Astrocyte (in vitro differentiated cells and primary cell): ENCODE measurements around the gene C2orf76. TPM values are rescaled to one million over a fixed set of nuclear protein-coding genes. Genes with fewer than 3 reads are reported as not detected.

ENCODE experiments used
- DNase-seq: peaks from one replicate; pipeline ENCODE4 v3.0.0-alpha.2; 2010; ENCODE audit warnings: low read depth
- FAIRE-seq: peaks from 2 replicates; lab custom pipeline; 2011; peaks lifted over from hg19 to GRCh38; lab: Jason Lieb, UNC
- H2AFZ ChIP-seq: 2 replicates; pipeline ENCODE4 v1.6.0; 2012; ENCODE audit warnings: low read depth, low read length, inconsistent platforms
- H3K27ac ChIP-seq: 2 replicates; pipeline ENCODE4 v1.5.1; 2011; ENCODE audit warnings: low read depth, low read length, inconsistent platforms
- H3K27me3 ChIP-seq: 2 replicates; pipeline ENCODE4 v1.6.0; 2011; ENCODE audit warnings: low read length, inconsistent platforms; ENCODE audit not compliant: insufficient read depth
- H3K36me3 ChIP-seq: 2 replicates; pipeline ENCODE4 v1.5.1; 2011; ENCODE audit warnings: low read length, inconsistent platforms; ENCODE audit not compliant: insufficient read depth
- H3K4me1 ChIP-seq: 2 replicates; pipeline ENCODE4 v1.5.1; 2011; ENCODE audit warnings: low read length, inconsistent platforms; ENCODE audit not compliant: insufficient read depth
- H3K4me2 ChIP-seq: 2 replicates; pipeline ENCODE4 v1.6.0; 2012; ENCODE audit warnings: low read length, inconsistent platforms
- H3K4me3 ChIP-seq: 2 replicates; pipeline ENCODE4 v1.5.1; 2011; ENCODE audit warnings: low read depth, mild to moderate bottlenecking, low read length, inconsistent platforms; ENCODE audit not compliant: insufficient read depth
- H3K79me2 ChIP-seq: 2 replicates; pipeline ENCODE4 v1.6.0; 2012; ENCODE audit warnings: mild to moderate bottlenecking, low read length, inconsistent platforms; ENCODE audit not compliant: insufficient read depth
- H3K9ac ChIP-seq: 2 replicates; pipeline ENCODE4 v1.6.0; 2012; ENCODE audit warnings: mild to moderate bottlenecking, low read length, inconsistent platforms
- H3K9me3 ChIP-seq: 2 replicates; pipeline ENCODE4 v1.5.1; 2012; ENCODE audit warnings: low read depth, mild to moderate bottlenecking, low read length, inconsistent platforms; ENCODE audit not compliant: insufficient read depth
- H4K20me1 ChIP-seq: 2 replicates; pipeline ENCODE4 v1.6.0; 2012; ENCODE audit warnings: low read length, inconsistent platforms; ENCODE audit not compliant: insufficient read depth
- H3K27ac Mint-ChIP-seq: one replicate; pipeline ENCODE4 v1.8.0; 2021; ENCODE audit warnings: mild to moderate bottlenecking, mixed read lengths; ENCODE audit not compliant: unreplicated experiment
- H3K27me3 Mint-ChIP-seq: one replicate; pipeline ENCODE4 v1.8.0; 2021; ENCODE audit warnings: low read depth, mixed read lengths; ENCODE audit not compliant: unreplicated experiment
- H3K36me3 Mint-ChIP-seq: one replicate; pipeline ENCODE4 v1.8.0; 2021; ENCODE audit warnings: low read depth, mixed read lengths; ENCODE audit not compliant: unreplicated experiment
- H3K4me1 Mint-ChIP-seq: one replicate; pipeline ENCODE4 v1.8.0; 2021; ENCODE audit warnings: low read depth, mixed read lengths; ENCODE audit not compliant: unreplicated experiment
- H3K4me3 Mint-ChIP-seq: one replicate; pipeline ENCODE4 v1.8.0; 2021; ENCODE audit warnings: mild to moderate bottlenecking, moderate library complexity, mixed read lengths; ENCODE audit not compliant: unreplicated experiment
- H3K9me3 Mint-ChIP-seq: one replicate; pipeline ENCODE4 v1.8.0; 2021; ENCODE audit warnings: mild to moderate bottlenecking, mixed read lengths; ENCODE audit not compliant: unreplicated experiment
- CTCF ChIP-seq: IDR thresholded peaks from 2 replicates; pipeline ENCODE4 v1.5.1; 2011; ENCODE audit warnings: low read depth, mild to moderate bottlenecking, inconsistent platforms, low read length, moderate library complexity; ENCODE audit not compliant: insufficient read depth
- EZH2 ChIP-seq: IDR thresholded peaks from 2 replicates; pipeline ENCODE4 v1.6.1; 2012; ENCODE audit warnings: mild to moderate bottlenecking, low read length, inconsistent platforms; ENCODE audit not compliant: insufficient read depth
- total RNA-seq: library from RNA; stranded (reverse); gene quantifications from 2 replicates; pipeline ENCODE4 v1.2.1, GENCODE V29; 2021

Gene C2orf76
- total RNA-seq, 1 donor from 2014 or later: 9.2 TPM

- no peaks in the 10 kb centered on the region for H3K36me3 ChIP-seq
- Mint-ChIP-seq H3K36me3 (peaks cover 3% of the 10 kb centered on the region), H3K9me3 (no peaks in the 10 kb centered on the region), H3K4me1 (no peaks in the 10 kb centered on the region), H3K27me3 (peaks cover 3% of the 10 kb centered on the region), H3K27ac (no peak overlapping the region), H3K4me3 (no peak overlapping the region)
- H3K9me3 ChIP-seq: no peaks in the 10 kb centered on the region
- H3K27me3 ChIP-seq: no peaks in the 10 kb centered on the region
- H3K4me3 ChIP-seq: no peak overlapping the region
- no peak overlapping the region for H3K27ac ChIP-seq
- no peak overlapping the region for H3K4me2 ChIP-seq
- no peaks in the 10 kb centered on the region for H4K20me1 ChIP-seq
- H3K79me2 ChIP-seq: no peaks in the 10 kb centered on the region
- FAIRE-seq (no peak), DNase-seq (no peak)
- H2AFZ ChIP-seq: no peak overlapping the region
- TF ChIP-seq CTCF (no peak), EZH2 (no peak)
- no peaks in the 10 kb centered on the region for H3K4me1 ChIP-seq
- H3K9ac ChIP-seq: no peak overlapping the region
Measured at GRCh38 chr2:119307419-119308140, 59.1 kb downstream of the C2orf76 start.

- H3K27ac ChIP-seq: no peak overlapping the region
- Mint-ChIP-seq H3K9me3 (no peaks in the 10 kb centered on the region), H3K27me3 (peaks cover 3% of the 10 kb centered on the region), H3K4me1 (peaks cover 3% of the 10 kb centered on the region), H3K36me3 (no peaks in the 10 kb centered on the region), H3K27ac (no peak overlapping the region), H3K4me3 (no peak overlapping the region)
- H3K4me2 ChIP-seq: no peak overlapping the region
- no peaks in the 10 kb centered on the region for H4K20me1 ChIP-seq
- TF ChIP-seq EZH2: no peak
- TF ChIP-seq CTCF: no peak
- no peak overlapping the region for H3K9ac ChIP-seq
- no peaks in the 10 kb centered on the region for H3K27me3 ChIP-seq
- no peaks in the 10 kb centered on the region for H3K36me3 ChIP-seq
- no peaks in the 10 kb centered on the region for H3K9me3 ChIP-seq
- H3K4me1 ChIP-seq: no peaks in the 10 kb centered on the region
- DNase-seq (no peak), FAIRE-seq (no peak)
- no peaks in the 10 kb centered on the region for H3K79me2 ChIP-seq
- H2AFZ ChIP-seq: no peak overlapping the region
- no peak overlapping the region for H3K4me3 ChIP-seq
Measured at GRCh38 chr2:119306196-119306590, 60.4 kb downstream of the C2orf76 start.

- H3K36me3 ChIP-seq: no peaks in the 10 kb centered on the region
- H3K27ac Mint-ChIP-seq: no peak overlapping the region
- no peak for TF ChIP-seq CTCF
- TF ChIP-seq EZH2: no peak
- no peak overlapping the region for H3K4me3 ChIP-seq
- H3K27me3 Mint-ChIP-seq: peaks cover 3% of the 10 kb centered on the region
- no peaks in the 10 kb centered on the region for H3K27me3 ChIP-seq
- no peaks in the 10 kb centered on the region for H3K4me1 ChIP-seq
- H3K9me3 ChIP-seq: no peaks in the 10 kb centered on the region
- H3K9ac ChIP-seq: no peak overlapping the region
- H3K4me2 ChIP-seq: no peak overlapping the region
- H3K9me3 Mint-ChIP-seq: no peaks in the 10 kb centered on the region
- no peak for DNase-seq
- no peak overlapping the region for H3K27ac ChIP-seq
- FAIRE-seq: no peak
- no peaks in the 10 kb centered on the region for H4K20me1 ChIP-seq
- H2AFZ ChIP-seq: no peak overlapping the region
- no peaks in the 10 kb centered on the region for H3K79me2 ChIP-seq
- no peak overlapping the region for H3K4me3 Mint-ChIP-seq
- peaks cover 3% of the 10 kb centered on the region for H3K4me1 Mint-ChIP-seq
- H3K36me3 Mint-ChIP-seq: no peaks in the 10 kb centered on the region
Measured at GRCh38 chr2:119305497-119306195, 61.0 kb downstream of the C2orf76 start.
